Measurements from ENCODE around the gene ZNF526.

- TF ChIP-seq CTCF (conservative IDR thresholded peaks at IDR 0.05) = no peak
- TF ChIP-seq ZFX (IDR thresholded peaks at IDR 0.05) = no peak
Measured at GRCh38 chr19:42249769-42250168, 29.7 kb downstream of the ZNF526 start.
